HL-60/S4 (cell line): ENCODE data around the gene KIRREL3.

Experiments used
- in situ Hi-C: fragments of 300-500 bp; cut with MboI; formaldehyde crosslinking; loops from 2 replicates; pipeline ENCODE4 v1.14.3; 2022; ENCODE audit warnings: low sequenced_read_pairs

KIRREL3 gene

GRCh38 chr11:126694065-126694625, 306.4 kb downstream of the KIRREL3 start:
- in situ Hi-C loops = no loop called here

- in situ Hi-C loops = no loop called here
Measured at GRCh38 chr11:126687477-126687876, 313.1 kb downstream of the KIRREL3 start.

DNA sequence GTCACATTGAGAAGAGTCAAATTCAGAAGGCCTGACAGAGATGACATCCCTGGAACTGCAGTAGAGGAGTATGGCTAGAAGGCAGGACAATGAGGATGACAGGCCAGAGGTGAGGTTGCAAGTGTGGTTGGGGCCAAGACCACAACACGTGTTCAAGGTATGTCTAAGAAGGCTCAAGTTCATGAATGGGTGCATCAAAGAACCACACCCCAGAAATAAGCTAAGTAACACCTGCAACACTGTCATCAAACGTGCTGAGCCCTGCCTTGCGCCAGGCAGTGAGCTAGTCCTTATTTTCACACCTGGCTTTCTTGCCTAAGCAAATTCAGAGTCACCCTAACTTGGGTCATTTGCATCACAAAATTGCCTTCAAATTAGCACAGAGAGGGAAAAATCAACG, 313.6 kb downstream of the KIRREL3 start:
- in situ Hi-C loops = no loop called here

DNA sequence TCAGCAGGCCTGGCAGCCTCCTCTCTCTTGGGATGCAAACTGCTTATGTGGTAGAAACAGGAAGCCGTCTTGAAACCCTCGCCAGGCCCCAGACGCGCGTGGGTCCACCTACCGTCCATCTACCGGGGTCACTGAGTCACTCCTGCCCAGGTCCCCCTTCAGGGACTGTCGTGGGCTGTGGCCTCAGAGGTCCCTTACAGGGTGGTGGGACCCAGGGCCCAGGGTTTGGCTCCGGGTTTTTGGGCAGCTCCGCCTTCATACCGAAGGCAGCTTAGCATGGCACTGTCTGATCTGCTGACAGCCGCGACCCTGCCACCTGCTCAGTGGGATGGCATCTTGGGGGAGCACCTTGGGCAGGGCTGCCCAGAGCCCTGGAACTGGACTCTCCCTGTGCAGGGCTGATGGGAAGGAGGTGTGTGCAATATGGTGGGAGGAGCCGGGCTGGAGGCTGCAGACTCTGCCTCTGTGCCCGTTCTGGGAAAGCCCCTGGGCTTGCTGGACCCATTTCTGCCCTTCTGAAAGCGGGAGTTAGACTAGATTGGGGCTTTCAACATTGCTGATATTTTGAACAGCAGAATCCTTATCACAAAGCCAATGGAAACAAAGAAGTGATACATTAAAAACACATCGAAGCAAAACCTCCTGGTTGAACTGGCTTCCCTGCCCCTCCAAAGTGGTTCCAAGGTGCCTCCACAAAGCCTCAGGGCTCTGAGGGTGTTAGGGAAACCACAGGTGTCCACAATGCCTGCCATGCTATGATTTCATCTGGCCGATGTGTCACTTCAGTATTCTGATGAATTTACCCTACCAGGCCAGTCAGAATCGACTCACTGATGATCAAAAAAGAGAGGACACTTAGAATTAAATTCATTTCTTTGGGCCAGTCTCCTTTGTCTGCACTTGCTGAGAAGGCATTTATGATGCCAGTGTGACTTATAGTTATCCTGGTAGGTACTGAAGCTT, 316.5 kb downstream of the KIRREL3 start:
- in situ Hi-C loops = no loop called here

DNA sequence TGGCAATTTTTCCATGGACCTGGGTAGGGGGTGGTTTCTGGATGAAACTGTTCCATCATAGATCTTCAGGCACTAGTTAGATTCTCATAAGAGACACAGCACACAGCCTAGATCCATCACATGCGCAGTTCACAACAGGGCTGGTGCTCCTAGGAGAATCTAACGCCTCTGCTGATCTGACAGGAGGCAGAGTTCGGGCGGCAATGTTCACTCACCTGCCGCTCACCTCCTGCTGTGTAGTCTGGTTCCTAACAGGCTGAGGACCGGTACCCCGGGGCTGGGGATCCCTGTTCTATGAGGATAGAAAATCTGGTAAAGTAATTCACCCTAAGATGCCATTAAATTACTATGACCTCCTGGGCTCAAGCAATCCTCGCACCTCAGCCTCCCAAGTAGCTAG, 318.0 kb downstream of the KIRREL3 start:
- in situ Hi-C loops = no loop called here

DNA sequence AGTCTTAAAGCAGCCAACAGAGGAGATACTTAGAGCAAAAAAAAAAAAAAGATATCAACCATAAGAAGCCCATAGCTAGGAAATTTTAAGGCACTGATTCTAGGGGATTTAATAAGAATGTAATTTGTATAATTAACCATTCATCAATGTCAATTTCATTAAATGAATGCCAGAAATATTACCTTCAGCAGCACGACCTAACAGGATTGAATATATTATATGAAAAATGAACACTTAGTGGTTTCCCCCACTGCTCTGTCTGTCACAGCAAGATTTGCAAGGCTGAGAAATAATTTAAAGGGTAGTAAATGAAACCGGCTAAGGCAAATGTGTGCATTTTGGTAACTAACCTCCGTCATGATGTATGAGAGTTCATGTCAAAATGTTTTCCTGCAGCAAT, 319.9 kb downstream of the KIRREL3 start:
- in situ Hi-C loops = no loop called here

DNA sequence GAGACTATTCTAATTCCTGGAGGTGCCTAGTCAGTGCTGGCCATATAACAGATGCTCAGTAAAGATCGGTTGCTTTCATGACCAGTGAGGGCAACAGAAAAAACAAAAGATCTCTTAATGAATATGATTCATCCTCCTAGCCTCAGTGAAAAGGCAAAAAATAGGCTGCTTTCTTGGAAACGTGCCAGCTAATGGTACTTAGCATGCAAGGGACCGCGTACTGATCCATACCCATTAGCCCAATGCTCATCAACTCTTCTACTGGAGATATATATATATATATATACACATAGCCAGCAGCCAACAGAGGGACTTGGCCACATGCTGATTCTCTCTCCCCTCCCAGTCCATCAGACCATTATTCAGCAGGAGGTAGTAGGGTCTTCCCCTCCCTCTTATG, 320.4 kb downstream of the KIRREL3 start:
- in situ Hi-C loops = no loop called here

GRCh38 chr11:126679033-126679432, 321.5 kb downstream of the KIRREL3 start:
- in situ Hi-C loops = no loop called here

DNA sequence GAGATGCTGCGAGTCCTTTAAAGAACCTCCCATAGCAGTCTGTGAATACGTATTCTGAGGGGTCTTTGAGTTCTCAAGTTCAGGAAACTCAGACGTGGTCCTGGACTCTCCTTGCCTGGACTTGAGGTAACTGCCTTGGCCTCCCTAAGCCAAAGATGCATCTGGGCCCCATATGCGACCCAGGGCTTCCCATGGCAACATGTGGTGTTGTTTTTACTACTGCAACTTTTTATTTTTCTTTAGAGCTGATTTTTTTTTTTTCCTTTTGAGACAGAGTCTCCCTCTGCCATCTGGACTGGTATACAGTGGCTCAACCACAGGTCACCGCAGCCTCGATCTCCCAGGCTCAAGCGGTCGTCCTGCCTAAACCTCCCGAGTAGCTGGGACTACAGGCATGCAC, 324.0 kb downstream of the KIRREL3 start:
- in situ Hi-C loops = no loop called here

GRCh38 chr11:126673319-126673718, 327.3 kb downstream of the KIRREL3 start:
- in situ Hi-C loops = no loop called here

GRCh38 chr11:126669416-126669815, 331.2 kb downstream of the KIRREL3 start:
- in situ Hi-C loops = no loop called here

DNA sequence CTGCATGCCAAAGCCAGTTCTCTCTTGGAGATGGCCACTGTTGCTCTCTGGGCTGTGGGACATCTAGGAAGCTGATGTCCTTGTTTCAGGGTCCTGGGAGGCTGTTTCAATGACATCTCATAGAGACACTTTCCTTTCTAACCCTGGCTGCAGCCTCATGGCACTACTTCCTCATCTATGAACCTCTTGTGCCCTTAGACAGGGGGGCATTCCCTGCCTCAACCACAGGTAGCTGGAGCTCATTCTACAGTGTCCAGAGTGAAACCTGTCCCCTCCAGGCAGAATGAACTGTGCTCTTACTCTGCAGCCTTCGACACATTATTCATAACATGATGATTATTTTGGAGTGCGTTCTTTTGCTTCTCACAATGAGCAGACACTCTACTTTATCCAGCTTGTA, 335.9 kb downstream of the KIRREL3 start:
- in situ Hi-C loops = no loop called here

DNA sequence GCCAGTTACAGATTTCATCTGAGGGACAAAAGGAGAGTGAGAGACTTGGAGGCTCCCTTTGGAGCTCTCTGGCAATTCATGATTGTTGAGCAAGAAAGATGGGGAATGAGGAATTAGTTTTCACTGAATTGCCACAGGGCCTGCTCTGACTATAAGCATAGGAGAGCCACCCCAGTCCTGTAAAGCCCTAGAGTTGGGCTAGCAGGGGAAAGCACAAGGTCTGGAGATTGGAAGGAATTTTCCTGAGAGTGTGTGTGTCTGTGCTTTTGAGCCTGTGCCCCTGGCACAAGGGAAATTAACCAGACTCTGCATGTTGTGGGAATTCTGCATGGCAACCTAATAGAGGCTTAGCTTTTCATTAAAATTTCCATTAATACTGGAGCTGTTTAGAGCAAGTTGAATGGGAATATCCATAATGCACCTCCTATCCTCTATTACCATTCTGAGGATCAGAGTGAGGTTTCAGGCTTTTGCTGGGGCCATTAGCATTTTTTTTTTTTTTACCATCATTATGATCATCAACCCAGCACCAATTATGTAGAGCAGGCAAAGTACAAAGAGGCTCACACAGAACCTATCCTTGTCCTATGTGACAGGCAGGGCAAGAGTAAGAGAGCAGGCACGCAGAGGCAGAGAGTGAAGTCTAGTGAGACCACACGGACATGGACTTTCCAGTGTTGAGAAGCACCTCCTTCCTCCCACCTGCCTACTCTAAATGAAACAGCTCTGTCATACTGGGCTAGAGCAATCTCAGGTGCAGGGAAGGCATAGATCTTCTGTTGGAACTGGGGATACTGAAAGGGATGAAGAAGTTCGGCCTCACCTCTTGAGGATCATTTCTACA, 336.6 kb downstream of the KIRREL3 start:
- in situ Hi-C loops = no loop called here

GRCh38 chr11:126662035-126662790, 338.4 kb downstream of the KIRREL3 start:
- in situ Hi-C loops = no loop called here

DNA sequence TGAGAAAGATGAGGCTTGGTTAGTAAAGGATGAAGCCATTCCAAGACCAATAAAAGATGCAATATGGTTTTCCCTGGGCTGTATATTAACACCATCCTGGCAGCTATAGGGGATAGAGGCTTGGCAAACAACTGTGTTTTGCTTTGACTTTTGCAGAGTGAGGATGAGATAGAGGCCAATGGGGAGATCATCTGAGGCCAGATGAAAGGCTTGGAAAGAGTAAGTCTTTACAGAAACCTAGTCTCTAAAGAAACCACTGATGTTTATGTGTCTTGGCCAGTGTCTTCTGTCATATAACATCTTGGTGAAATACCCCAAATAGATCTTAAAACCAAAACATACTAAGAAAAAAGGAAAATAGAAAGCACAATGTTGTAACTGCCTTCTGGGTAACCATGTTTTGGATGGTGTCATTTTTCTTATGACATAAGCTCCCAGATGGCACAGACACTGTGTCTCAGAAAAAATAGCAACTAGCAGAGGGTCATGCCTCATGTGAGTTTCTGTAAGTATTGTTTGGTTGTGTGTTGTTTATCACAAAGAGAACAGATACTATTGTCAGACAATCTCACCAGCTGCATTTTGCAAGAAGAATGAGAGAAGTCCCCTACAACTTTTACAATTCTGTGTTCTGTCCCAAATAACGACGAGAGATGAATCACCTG, 339.7 kb downstream of the KIRREL3 start:
- in situ Hi-C loops = no loop called here

- in situ Hi-C loops = no loop called here
Measured at GRCh38 chr11:126660321-126660720, 340.2 kb downstream of the KIRREL3 start.

GRCh38 chr11:126658306-126659056, 342.1 kb downstream of the KIRREL3 start:
- in situ Hi-C loops = no loop called here

GRCh38 chr11:126655807-126656128, 344.8 kb downstream of the KIRREL3 start:
- in situ Hi-C loops = no loop called here

DNA sequence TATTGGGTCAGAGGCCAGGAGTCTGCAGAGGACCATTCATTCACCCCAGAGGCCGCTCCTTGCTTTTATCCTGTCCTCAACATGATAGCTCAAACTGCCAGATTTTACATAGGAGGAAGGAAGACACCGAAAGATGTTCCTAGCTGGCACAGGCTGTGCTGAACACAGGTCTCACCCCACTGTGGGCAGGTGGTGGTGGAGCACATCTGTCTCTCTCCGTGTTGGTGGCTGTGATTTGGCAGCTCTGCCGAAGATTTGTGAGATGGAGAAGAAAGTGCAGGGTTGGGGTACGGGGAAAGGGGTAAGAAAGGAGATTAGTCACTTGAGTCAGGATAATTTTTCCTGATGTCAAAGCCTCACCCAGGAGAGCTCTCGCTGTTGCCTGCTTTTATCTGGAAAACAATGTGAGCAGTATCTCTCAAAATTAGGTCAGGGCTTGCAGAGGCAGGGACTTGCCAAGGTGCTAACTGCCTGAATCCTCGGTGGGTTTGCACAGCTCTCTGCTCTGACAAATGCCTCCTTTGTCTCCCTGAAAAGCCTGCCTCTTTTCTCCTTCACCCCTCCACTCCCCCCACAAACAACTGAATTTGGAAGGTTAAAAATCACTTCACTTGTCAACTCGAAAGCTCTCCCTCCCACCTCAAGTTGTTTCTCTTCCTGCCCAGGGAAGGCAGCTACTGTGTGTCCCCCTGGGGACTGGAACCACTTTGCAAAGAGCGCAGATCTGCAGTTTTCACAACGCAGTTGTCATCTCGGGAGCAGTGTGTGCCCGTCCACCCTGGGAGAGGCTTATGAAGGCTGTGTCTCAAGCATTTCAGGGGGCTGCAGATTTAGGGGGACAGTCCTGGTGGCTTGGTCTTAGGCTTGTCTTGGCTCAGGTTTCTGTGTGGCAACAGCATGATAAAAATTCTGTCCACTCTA, 345.4 kb downstream of the KIRREL3 start:
- in situ Hi-C loops = no loop called here
